Measurements from ENCODE around the gene ABCB1.
"Not testable (repeated sequence)": the region's sequence is repeated elsewhere in the genome, so short reads cannot be mapped to it uniquely, and the experiment has no call there.

Gene ABCB1

GRCh38 chr7:87574630-87575029 lies 26.1 kb downstream of the ABCB1 start:
- DNase-seq: peak; percentile 64

GRCh38 chr7:87572513-87572912 lies 28.2 kb downstream of the ABCB1 start:
- not testable (repeated sequence) for DNase-seq

GRCh38 chr7:87570178-87570577 lies 30.5 kb downstream of the ABCB1 start:
- no peak for DNase-seq

GRCh38 chr7:87567052-87567451 lies 33.6 kb downstream of the ABCB1 start:
- DNase-seq: no peak

- DNase-seq: no peak
Observed at GRCh38 chr7:87566311-87566900, 34.3 kb downstream of the ABCB1 start.

- no peak for DNase-seq
Observed at GRCh38 chr7:87565877-87566276, 34.8 kb downstream of the ABCB1 start.

GRCh38 chr7:87564296-87564963 lies 36.3 kb downstream of the ABCB1 start:
- peak; percentile 20 for DNase-seq

- no peak for DNase-seq
Observed at GRCh38 chr7:87561702-87562101, 39.0 kb downstream of the ABCB1 start.

GRCh38 chr7:87561102-87561501 lies 39.6 kb downstream of the ABCB1 start:
- DNase-seq: no peak

- DNase-seq: no peak
Observed at GRCh38 chr7:87552351-87552900, 48.3 kb downstream of the ABCB1 start.

- DNase-seq: no peak
Observed at GRCh38 chr7:87548123-87548919, 52.4 kb downstream of the ABCB1 start.

- DNase-seq: no peak
Observed at GRCh38 chr7:87545760-87546159, 54.9 kb downstream of the ABCB1 start.

- DNase-seq: peak; percentile 13
Observed at GRCh38 chr7:87543623-87544022, 57.1 kb downstream of the ABCB1 start.

- DNase-seq: no peak
Observed at GRCh38 chr7:87541648-87542047, 59.0 kb downstream of the ABCB1 start.

- DNase-seq: no peak
Observed at GRCh38 chr7:87538052-87538451, 62.6 kb downstream of the ABCB1 start.

- no peak for DNase-seq
Observed at GRCh38 chr7:87534072-87534471, 66.6 kb downstream of the ABCB1 start.

GRCh38 chr7:87530126-87530525 lies 70.6 kb downstream of the ABCB1 start:
- no peak for DNase-seq

GRCh38 chr7:87528730-87529129 lies 72.0 kb downstream of the ABCB1 start:
- DNase-seq: no peak

GRCh38 chr7:87518735-87519134 lies 81.9 kb downstream of the ABCB1 start:
- no peak for DNase-seq

GRCh38 chr7:87517891-87518290 lies 82.8 kb downstream of the ABCB1 start:
- no peak for DNase-seq

GRCh38 chr7:87517136-87517815 lies 83.4 kb downstream of the ABCB1 start:
- no peak for DNase-seq

GRCh38 chr7:87513735-87514335 lies 86.8 kb downstream of the ABCB1 start:
- DNase-seq: no peak

GRCh38 chr7:87512906-87513305 lies 87.8 kb downstream of the ABCB1 start:
- no peak for DNase-seq

Data from inflammatory macrophage treated with lipopolysaccharide for 4 hours (primary cell).